WTC11 (cell line): ENCODE results near the gene AJM1. TPM values are rescaled to one million over a fixed set of nuclear protein-coding genes. Genes with fewer than 3 reads are reported as not detected.
"Not testable (repeated sequence)": the region's sequence is repeated elsewhere in the genome, so short reads cannot be mapped to it uniquely, and the experiment has no call there.

ENCODE experiments used
- ATAC-seq: fragments of 200-7000 bp; cut with Tn5 transposase; 2 replicates; pipeline ENCODE4 v1.10.0; 2021; ENCODE audit warnings: mild to moderate bottlenecking, moderate library complexity
- CTCF ChIA-PET: fragments of 300-600 bp; sonication (Branson Sonifier 250); formaldehyde crosslinking; loops from one replicate; lab custom pipeline; 2021; ENCODE audit warnings: antibody characterized with exemption; lab: Charles Lee
- POLR2A ChIA-PET: fragments of 350-600 bp; sonication (Branson Sonifier 250); formaldehyde crosslinking; loops from one replicate; lab custom pipeline; 2021; ENCODE audit warnings: antibody characterized with exemption; lab: Charles Lee
- DNase-seq: peaks from one replicate; pipeline ENCODE4 v3.0.0; 2021; ENCODE audit warnings: low spot score
- H3K27ac Mint-ChIP-seq: 2 replicates; pipeline ENCODE4 v1.8.0; 2021; ENCODE audit warnings: mixed read lengths
- H3K27me3 Mint-ChIP-seq: 2 replicates; pipeline ENCODE4 v1.8.0; 2021; ENCODE audit warnings: low read depth, mild to moderate bottlenecking, moderate library complexity, mixed read lengths
- H3K36me3 Mint-ChIP-seq: 2 replicates; pipeline ENCODE4 v1.8.0; 2021; ENCODE audit warnings: mixed read lengths
- H3K4me1 Mint-ChIP-seq: 2 replicates; pipeline ENCODE4 v1.8.0; 2022; ENCODE audit warnings: mixed read lengths
- H3K4me3 Mint-ChIP-seq: 2 replicates; pipeline ENCODE4 v1.8.0; 2021; ENCODE audit warnings: mild to moderate bottlenecking, moderate library complexity, mixed read lengths
- H3K9me3 Mint-ChIP-seq: 2 replicates; pipeline ENCODE4 v1.8.0; 2021; ENCODE audit warnings: mixed read lengths
- ARID4B ChIP-seq: sonication (generic); formaldehyde crosslinking; IDR thresholded peaks from 2 replicates; pipeline ENCODE4 v1.8.0; 2023; ENCODE audit warnings: missing genetic modification reagents, mild to moderate bottlenecking, borderline replicate concordance
- CBFB ChIP-seq: sonication (generic); formaldehyde crosslinking; IDR thresholded peaks from 2 replicates; pipeline ENCODE4 v1.8.1; 2022; ENCODE audit warnings: mild to moderate bottlenecking, low read depth, missing genetic modification reagents
- CREM ChIP-seq: sonication (generic); formaldehyde crosslinking; IDR thresholded peaks from 2 replicates; pipeline ENCODE4 v1.8.1; 2022; ENCODE audit warnings: mild to moderate bottlenecking, missing genetic modification reagents, moderate library complexity
- GABPB1 ChIP-seq: sonication (generic); formaldehyde crosslinking; IDR thresholded peaks from 2 replicates; pipeline ENCODE4 v1.8.1; 2023; ENCODE audit warnings: mild to moderate bottlenecking, missing genetic modification reagents
- GTF2I ChIP-seq: fragments of 250-450 bp; sonication (Bioruptor Pico); conservative IDR thresholded peaks from 2 replicates; pipeline ENCODE4 v1.4.0; 2021; ENCODE audit warnings: mild to moderate bottlenecking
- JAZF1 ChIP-seq: fragments of 250-450 bp; sonication (Bioruptor Pico); IDR thresholded peaks from 2 replicates; pipeline ENCODE4 v1.9.0; 2021; ENCODE audit warnings: moderate library complexity, mild to moderate bottlenecking, inconsistent platforms
- MXD4 ChIP-seq: fragments of 250-450 bp; sonication (Bioruptor Pico); IDR thresholded peaks from 2 replicates; pipeline ENCODE4 v1.8.0; 2021; ENCODE audit warnings: mild to moderate bottlenecking, moderate library complexity, borderline replicate concordance
- RORB ChIP-seq: fragments of 250-450 bp; sonication (Bioruptor Pico); IDR thresholded peaks from 2 replicates; pipeline ENCODE4 v1.9.0; 2021; ENCODE audit warnings: mild to moderate bottlenecking
- SP1 ChIP-seq: sonication (generic); formaldehyde crosslinking; conservative IDR thresholded peaks from 2 replicates; pipeline ENCODE4 v1.8.1; 2022; ENCODE audit warnings: missing genetic modification reagents
- TEAD4 ChIP-seq: sonication (generic); formaldehyde crosslinking; IDR thresholded peaks from 2 replicates; pipeline ENCODE4 v1.8.0; 2022; ENCODE audit warnings: mild to moderate bottlenecking, missing genetic modification reagents
- ZNF317 ChIP-seq: sonication (generic); formaldehyde crosslinking; IDR thresholded peaks from 2 replicates; pipeline ENCODE4 v1.8.1; 2023; ENCODE audit warnings: low read depth, mild to moderate bottlenecking, moderate library complexity, missing genetic modification reagents, borderline replicate concordance
- ZNF423 ChIP-seq: fragments of 250-450 bp; sonication (Bioruptor Pico); IDR thresholded peaks from 2 replicates; pipeline ENCODE4 v2.1.2; 2022; ENCODE audit warnings: mild to moderate bottlenecking, moderate library complexity
- total RNA-seq: library from RNA; stranded (reverse); gene quantifications from 3 replicates; pipeline ENCODE4 v1.2.3, GENCODE V29; 2021
- TF ChIP-seq, protein P1 (sequence below): fragments of 250-450 bp; sonication (Bioruptor Pico); IDR thresholded peaks from 2 replicates; pipeline ENCODE4 v1.9.0; 2021; ENCODE audit warnings: mild to moderate bottlenecking
- TF ChIP-seq, protein P2 (sequence below): sonication (generic); formaldehyde crosslinking; IDR thresholded peaks from 2 replicates; pipeline ENCODE4 v1.8.1; 2022; ENCODE audit warnings: mild to moderate bottlenecking, moderate library complexity, missing genetic modification reagents
- TF ChIP-seq, protein P3 (sequence below): fragments of 250-450 bp; sonication (Bioruptor Pico); IDR thresholded peaks from 2 replicates; pipeline ENCODE4 v1.9.0; 2021; ENCODE audit warnings: mild to moderate bottlenecking
- TF ChIP-seq, protein P4 (sequence below): sonication (generic); formaldehyde crosslinking; IDR thresholded peaks from 2 replicates; pipeline ENCODE4 v1.8.1; 2023; ENCODE audit warnings: mild to moderate bottlenecking, missing genetic modification reagents, moderate library complexity

The AJM1 gene
- total RNA-seq, 1 experiment from 2014 or later = 1.6 TPM

GRCh38 chr9:136796238-136796774 lies 46.0 kb upstream of the AJM1 start, which contains the start of gene CCDC183 (continued):
- TF ChIP-seq, protein P1, sequence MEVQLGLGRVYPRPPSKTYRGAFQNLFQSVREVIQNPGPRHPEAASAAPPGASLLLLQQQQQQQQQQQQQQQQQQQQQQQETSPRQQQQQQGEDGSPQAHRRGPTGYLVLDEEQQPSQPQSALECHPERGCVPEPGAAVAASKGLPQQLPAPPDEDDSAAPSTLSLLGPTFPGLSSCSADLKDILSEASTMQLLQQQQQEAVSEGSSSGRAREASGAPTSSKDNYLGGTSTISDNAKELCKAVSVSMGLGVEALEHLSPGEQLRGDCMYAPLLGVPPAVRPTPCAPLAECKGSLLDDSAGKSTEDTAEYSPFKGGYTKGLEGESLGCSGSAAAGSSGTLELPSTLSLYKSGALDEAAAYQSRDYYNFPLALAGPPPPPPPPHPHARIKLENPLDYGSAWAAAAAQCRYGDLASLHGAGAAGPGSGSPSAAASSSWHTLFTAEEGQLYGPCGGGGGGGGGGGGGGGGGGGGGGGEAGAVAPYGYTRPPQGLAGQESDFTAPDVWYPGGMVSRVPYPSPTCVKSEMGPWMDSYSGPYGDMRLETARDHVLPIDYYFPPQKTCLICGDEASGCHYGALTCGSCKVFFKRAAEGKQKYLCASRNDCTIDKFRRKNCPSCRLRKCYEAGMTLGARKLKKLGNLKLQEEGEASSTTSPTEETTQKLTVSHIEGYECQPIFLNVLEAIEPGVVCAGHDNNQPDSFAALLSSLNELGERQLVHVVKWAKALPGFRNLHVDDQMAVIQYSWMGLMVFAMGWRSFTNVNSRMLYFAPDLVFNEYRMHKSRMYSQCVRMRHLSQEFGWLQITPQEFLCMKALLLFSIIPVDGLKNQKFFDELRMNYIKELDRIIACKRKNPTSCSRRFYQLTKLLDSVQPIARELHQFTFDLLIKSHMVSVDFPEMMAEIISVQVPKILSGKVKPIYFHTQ (CRISPR knock-in tag) = no peak
- no peak for TF ChIP-seq ZNF317 (CRISPR knock-in tag)
- TF ChIP-seq GTF2I (CRISPR knock-in tag) = no peak
- TF ChIP-seq, protein P2, sequence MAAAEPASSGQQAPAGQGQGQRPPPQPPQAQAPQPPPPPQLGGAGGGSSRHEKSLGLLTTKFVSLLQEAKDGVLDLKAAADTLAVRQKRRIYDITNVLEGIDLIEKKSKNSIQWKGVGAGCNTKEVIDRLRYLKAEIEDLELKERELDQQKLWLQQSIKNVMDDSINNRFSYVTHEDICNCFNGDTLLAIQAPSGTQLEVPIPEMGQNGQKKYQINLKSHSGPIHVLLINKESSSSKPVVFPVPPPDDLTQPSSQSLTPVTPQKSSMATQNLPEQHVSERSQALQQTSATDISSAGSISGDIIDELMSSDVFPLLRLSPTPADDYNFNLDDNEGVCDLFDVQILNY (CRISPR knock-in tag) = no peak

DNA sequence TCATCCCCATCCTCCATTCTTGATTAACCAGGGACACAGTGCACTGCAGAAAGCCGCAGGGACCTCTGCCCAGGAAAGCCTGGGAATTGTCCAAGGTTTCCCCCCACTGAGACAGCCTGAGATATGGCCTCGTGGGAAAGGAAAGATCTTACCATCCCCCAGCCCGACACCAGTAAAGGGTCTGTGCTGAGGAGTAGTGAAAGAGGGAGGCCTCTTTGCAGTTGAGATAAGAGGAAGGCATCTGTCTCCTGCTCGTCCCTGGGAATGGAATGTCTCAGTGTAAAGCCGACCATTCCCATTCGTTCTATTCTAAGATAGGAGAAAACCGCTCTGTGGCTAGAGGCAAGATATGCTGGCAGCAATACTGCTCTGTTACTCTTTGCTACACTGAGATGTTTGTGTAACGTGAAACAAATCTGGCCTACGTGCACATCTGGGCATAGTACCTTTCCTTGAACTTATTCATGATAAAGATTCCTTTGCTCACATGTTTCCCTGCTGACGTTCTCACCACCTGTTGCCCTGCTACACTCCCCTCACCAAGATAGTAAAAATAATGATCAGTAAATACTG lies 45.4 kb upstream of the AJM1 start:
- Mint-ChIP-seq H3K27ac (peak overlapping the region; percentile 29), H3K4me1 (peaks cover 27% of the 10 kb centered on the region), H3K27me3 (peaks cover 39% of the 10 kb centered on the region)
- H3K4me3 Mint-ChIP-seq, H3K9me3 Mint-ChIP-seq, ATAC-seq, DNase-seq, H3K36me3 Mint-ChIP-seq, POLR2A ChIA-PET: not testable (repeated sequence)
- CTCF ChIA-PET = interaction anchor here (1.0 kb wide), 1 partner anchor 232 kb away, joined by 8 read pairs; the partner anchor contains the start of gene ABCA2

DNA sequence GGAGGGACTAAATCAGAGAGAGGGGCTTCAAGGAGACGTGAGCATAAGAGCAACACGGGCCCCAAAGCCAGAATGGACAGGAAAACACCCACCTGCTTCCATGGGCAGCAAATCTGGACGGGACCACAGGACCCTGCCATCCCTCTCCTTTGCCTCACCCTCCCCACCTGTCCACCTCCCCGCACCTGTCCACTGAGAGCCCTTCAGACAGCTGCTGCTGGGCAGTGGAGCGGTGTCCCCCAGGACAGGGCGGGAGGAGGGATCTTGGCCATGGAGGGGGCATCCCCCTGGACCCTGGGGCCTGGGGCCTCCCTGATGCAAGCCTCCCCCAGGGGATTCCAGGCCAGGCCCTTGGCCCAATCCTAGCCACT lies 43.6 kb upstream of the AJM1 start:
- H3K9me3 Mint-ChIP-seq = no peaks in the 10 kb centered on the region
- H3K4me1 Mint-ChIP-seq = peaks cover 17% of the 10 kb centered on the region
- no peak overlapping the region for H3K4me3 Mint-ChIP-seq
- H3K27ac Mint-ChIP-seq = no peak overlapping the region
- POLR2A ChIA-PET = no interaction called here
- DNase-seq = no peak
- TF ChIP-seq, protein P3, sequence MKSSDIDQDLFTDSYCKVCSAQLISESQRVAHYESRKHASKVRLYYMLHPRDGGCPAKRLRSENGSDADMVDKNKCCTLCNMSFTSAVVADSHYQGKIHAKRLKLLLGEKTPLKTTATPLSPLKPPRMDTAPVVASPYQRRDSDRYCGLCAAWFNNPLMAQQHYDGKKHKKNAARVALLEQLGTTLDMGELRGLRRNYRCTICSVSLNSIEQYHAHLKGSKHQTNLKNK = no peak
- TF ChIP-seq GTF2I (CRISPR knock-in tag) (no peak), CBFB (CRISPR knock-in tag) (no peak), RORB (CRISPR knock-in tag) (no peak), TEAD4 (CRISPR knock-in tag) (no peak)
- TF ChIP-seq, protein P4, sequence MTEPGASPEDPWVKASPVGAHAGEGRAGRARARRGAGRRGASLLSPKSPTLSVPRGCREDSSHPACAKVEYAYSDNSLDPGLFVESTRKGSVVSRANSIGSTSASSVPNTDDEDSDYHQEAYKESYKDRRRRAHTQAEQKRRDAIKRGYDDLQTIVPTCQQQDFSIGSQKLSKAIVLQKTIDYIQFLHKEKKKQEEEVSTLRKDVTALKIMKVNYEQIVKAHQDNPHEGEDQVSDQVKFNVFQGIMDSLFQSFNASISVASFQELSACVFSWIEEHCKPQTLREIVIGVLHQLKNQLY (CRISPR knock-in tag) = no peak
- no peak for ATAC-seq
- no peaks in the 10 kb centered on the region for H3K36me3 Mint-ChIP-seq
- CTCF ChIA-PET = interaction anchor here (1.5 to 2.8 kb wide), 3 partner anchors 10 to 44 kb away, joined by 7 to 13 read pairs (median 10); partner anchors contain the start of genes AJM1 and RABL6
- peaks cover 51% of the 10 kb centered on the region for H3K27me3 Mint-ChIP-seq

DNA sequence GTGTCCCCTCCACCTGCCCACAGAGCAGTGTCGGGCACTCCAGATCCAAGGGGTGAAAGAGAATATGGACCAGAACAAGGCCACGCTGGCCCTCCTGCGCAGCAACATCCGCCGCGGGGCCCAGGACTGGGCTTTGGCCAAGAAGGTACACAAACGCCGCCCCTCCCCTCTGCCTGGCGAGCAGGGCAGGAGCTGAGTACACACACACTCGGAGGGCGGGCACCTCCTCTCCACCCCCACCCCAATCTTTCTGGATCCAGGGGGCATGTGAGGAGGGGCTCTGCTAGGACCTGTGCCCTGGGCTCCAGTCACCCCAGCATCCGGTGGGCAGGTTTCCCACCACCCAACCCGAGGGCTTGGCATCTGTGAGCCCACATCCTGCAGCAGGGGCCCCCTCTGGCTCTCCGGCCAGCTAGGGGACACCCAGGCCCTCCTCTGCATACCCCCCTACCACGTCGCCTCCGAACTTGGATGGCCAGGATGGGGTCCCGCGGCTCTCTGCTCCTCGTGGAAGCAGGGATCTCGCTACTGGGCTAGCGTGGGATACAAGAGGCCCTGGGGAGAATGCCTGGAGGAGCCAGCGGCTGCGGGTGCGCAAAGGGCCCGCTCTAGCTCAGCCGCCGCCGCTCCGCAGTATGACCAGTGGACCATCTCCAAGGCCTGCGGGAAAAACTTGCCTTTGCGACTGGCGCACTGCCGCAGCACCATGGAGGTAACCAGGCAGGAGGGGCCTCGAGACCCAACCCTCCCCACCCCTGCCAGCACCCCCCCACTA lies 43.0 kb upstream of the AJM1 start:
- Mint-ChIP-seq H3K4me1 (peaks cover 17% of the 10 kb centered on the region), H3K4me3 (peak overlapping the region; percentile 90), H3K27ac (no peak overlapping the region), H3K9me3 (no peaks in the 10 kb centered on the region), H3K27me3 (peaks cover 57% of the 10 kb centered on the region), H3K36me3 (no peaks in the 10 kb centered on the region)
- POLR2A ChIA-PET = no interaction called here
- CTCF ChIA-PET = interaction anchor here (0.6 to 3.6 kb wide), 17 partner anchors 8 to 659 kb away, joined by 3 to 28 read pairs (median 8); partner anchors contain the start of genes AJM1, RABL6 and TMEM141
- TF ChIP-seq SP1 (CRISPR knock-in tag) = no peak
- no peak for TF ChIP-seq JAZF1 (CRISPR knock-in tag)
- no peak for TF ChIP-seq TEAD4 (CRISPR knock-in tag)
- no peak for TF ChIP-seq MXD4
- TF ChIP-seq CREM (CRISPR knock-in tag) = no peak
- peak; percentile 18; the same call in 1 of the 2 replicates for TF ChIP-seq GABPB1
- TF ChIP-seq ZNF423 (CRISPR knock-in tag) = no peak
- no peak for TF ChIP-seq ARID4B
- ATAC-seq (peak; percentile 4), DNase-seq (peak; percentile 39)
